Subcutaneous abdominal adipose tissue (tissue), 5 donors: ENCODE measurements around the gene FAAP20.

ENCODE experiments used
- H3K27ac ChIP-seq: one replicate; pipeline ENCODE4 v1.7.0; 2013; ENCODE audit warnings: low read depth, mild to moderate bottlenecking, inconsistent platforms, low read length, moderate library complexity
- H3K27me3 ChIP-seq, 5 donors: one replicate each; pipeline ENCODE4 v1.7.0; 2013; ENCODE audit warnings: low read length in 5 of 5, inconsistent platforms in 1 of 5; ENCODE audit not compliant: control insufficient read depth in 5 of 5, insufficient read depth in 4 of 5
- H3K36me3 ChIP-seq, 5 donors: one replicate each; pipeline ENCODE4 v1.7.0; 2013; ENCODE audit warnings: low read length in 5 of 5; ENCODE audit not compliant: control insufficient read depth in 5 of 5, insufficient read depth in 5 of 5
- H3K4me1 ChIP-seq, 5 donors: one replicate each; pipeline ENCODE4 v1.7.0; 2013; ENCODE audit warnings: low read length in 5 of 5, mild to moderate bottlenecking in 3 of 5, moderate library complexity in 1 of 5; ENCODE audit not compliant: control insufficient read depth in 5 of 5, insufficient read depth in 5 of 5
- H3K4me3 ChIP-seq, 5 donors: one replicate each; pipeline ENCODE4 v1.7.0; 2013; ENCODE audit warnings: low read length in 5 of 5, low read depth in 1 of 5
- H3K9ac ChIP-seq, 5 donors: one replicate each; pipeline ENCODE4 v1.7.0; 2013; ENCODE audit warnings: low read length in 5 of 5, mild to moderate bottlenecking in 4 of 5, moderate library complexity in 3 of 5
- H3K9me3 ChIP-seq, 5 donors: one replicate each; pipeline ENCODE4 v1.7.0; 2013; ENCODE audit warnings: low read length in 5 of 5; ENCODE audit not compliant: control insufficient read depth in 5 of 5
- donor health status: healthy.
- donor health status: healthy.
- donor health status: healthy.
- donor health status: healthy.
- donor health status: healthy.

Gene FAAP20

DNA sequence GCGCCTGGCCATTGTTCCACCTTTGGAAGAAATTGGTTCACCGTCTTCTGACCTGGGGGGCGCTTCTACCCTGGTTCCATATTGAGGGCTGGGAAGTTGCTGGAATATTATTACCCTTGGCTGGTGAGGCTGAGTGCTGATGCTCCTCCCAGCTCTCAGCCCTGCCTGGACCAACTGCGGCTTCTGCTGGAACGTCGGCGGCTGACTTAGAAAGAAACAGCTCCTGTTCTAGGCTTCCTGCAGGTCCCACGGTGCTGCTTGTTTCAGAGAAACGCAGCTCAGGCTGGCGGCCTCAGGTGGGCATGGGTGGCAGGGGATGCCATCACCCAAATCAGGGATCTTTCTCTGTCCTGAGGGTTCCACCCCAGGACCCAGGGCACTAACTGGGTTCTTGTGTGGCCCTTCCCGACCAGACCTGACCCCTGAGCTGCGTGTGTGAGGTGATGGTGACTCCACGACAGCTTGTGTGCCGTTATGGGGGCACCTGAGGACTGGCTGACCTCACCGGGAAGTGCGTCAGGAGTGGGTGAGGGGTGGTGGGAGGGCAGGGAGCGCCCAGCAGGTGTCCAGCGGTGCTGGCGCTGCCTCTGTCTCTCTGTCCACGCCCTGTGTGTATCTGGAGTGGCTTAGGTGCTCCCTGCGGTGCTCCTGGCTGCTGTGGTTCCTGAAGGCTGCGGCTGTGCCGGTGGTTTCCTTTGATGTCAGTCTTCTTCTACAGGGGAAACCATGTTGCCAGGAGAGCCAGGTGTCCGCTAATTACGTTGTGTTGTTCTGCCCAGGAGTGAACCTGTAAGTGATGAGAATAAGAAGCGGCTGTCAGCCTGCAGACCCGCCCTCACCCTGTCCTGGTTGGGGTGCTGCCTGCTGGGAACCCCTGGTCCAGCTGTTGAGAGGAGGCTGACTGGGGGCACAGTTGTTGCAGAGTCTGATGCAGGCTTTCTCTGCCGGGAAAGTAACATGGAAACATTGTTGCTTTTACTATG is 42.4 kb upstream of the FAAP20 start:
- H3K4me1 ChIP-seq: peaks cover 26 to 99% (median 97%) of the 10 kb centered on the region in 5 donors
- no peaks in the 10 kb centered on the region for H3K9me3 ChIP-seq
- H3K27me3 ChIP-seq: no peaks in the 10 kb centered on the region
- H3K9ac ChIP-seq: peak overlapping the region in 2 of 5 donors; percentile 42 to 48
- peak overlapping the region; percentile 83 for H3K27ac ChIP-seq
- H3K4me3 ChIP-seq: peak overlapping the region in 3 of 5 donors; percentile 11 to 40 (median 26)
- H3K36me3 ChIP-seq: peaks cover 0 to 14% (median 12%) of the 10 kb centered on the region in 5 donors

DNA sequence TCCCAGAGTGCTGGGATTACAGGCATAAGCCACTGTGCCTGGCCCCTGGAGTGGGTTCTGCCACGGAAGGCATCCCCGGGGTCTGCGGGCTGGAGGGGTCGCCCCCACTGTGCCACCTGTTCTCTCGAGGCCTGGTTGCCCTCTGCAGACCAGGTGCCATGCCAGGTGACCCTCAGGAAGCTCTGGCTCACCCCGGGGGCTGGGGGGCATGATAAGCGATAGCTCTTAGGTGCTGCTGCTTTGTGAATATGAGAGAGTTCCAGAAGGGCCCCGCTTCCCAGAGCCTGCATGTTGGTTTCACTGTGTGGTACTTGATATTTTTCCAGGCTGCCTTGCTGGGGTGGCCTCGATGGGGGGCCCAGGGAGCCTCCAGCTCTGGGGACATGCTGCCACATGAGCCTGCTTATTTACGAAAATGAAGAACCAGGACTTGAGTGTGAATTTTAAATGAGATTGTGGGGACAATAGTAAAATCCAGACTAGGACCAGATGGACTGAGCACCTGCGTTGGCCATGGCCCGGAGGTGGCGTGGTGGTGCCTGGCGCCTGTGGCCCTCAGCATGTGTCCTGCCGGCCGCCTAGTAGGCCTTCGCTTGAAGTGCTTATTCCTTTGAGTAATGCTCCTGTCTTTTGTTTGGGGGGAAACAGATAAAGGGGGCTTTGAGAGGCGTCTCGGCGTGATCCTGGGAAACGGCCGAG is 40.9 kb upstream of the FAAP20 start:
- Histone ChIP-seq H3K27ac (peak overlapping the region; percentile 94), H3K36me3 (peaks cover 0 to 5% (median 2%) of the 10 kb centered on the region in 5 donors), H3K9ac (peak overlapping the region in 4 of 5 donors; percentile 6 to 68 (median 50)), H3K4me3 (peak overlapping the region in 1 of 5 donors; percentile 30), H3K27me3 (no peaks in the 10 kb centered on the region), H3K4me1 (peaks cover 24 to 100% (median 98%) of the 10 kb centered on the region in 5 donors), H3K9me3 (no peaks in the 10 kb centered on the region)

DNA sequence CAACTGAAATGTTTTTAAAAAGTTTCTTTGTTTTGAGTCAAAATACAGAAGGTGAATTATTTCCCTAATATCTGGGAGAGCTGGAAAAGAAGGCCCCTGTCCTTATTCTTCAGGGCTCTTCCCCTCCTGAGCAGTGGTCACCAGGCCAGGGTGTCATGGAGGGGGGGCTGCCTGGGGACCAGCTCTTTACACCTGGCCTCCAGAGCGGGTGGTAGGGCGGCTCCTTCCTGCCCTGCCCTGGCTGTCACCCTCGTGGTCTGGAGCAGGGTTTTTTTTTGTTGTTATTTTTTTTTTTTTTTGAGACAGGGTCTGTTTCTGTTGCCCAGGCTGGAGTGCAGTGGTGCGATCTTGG is 40.2 kb upstream of the FAAP20 start:
- Histone ChIP-seq H3K27ac (peak overlapping the region; percentile 94), H3K27me3 (no peaks in the 10 kb centered on the region), H3K9me3 (no peaks in the 10 kb centered on the region), H3K9ac (peak overlapping the region in 3 of 5 donors; percentile 50 to 73 (median 68)), H3K4me3 (peak overlapping the region; percentile 32 to 99 (median 58)), H3K36me3 (peaks cover 0 to 5% (median 2%) of the 10 kb centered on the region in 5 donors), H3K4me1 (peaks cover 22 to 100% (median 98%) of the 10 kb centered on the region in 5 donors)

DNA sequence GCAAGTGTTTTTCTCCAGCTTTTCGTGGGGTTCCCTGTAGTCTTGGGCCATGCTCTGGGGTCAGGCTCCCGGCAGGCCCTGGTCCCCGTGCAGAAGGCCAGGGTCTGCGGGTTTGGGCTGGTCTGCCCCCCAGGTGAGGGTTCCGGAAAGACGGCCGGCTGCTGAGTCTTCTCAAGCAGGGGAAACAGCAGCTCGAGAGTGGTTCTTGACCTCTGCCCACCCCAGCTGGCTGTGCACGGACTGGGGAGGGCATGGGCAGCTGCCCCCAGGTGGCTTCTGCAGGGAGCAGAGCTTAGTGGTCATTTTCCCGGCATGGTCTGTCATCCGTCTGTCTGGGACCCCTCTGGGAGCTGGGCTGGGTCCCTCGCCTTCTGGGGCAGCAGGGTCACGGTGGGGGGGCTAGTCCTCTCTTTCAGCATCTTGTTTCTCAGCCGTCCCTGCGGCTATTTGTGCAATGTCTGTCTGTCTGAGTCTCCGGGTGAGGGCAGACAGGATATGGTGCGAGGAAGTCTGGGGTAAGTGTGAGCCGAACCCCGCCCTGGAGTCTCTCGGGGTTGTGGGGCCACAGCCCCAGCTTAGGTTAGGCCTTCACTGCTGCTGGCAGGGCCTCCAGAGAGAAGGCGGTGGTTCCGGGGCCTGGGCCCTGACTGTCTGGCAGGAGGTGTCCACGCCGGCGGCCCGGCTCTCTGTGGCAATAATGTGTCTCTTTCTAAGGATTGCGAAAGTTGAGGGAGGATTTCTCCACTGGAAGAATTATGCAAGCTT is 39.6 kb upstream of the FAAP20 start:
- H3K4me3 ChIP-seq: peak overlapping the region; percentile 52 to 99 (median 76)
- peak overlapping the region in 4 of 5 donors; percentile 63 to 97 (median 80) for H3K9ac ChIP-seq
- peak overlapping the region; percentile 94 for H3K27ac ChIP-seq
- H3K27me3 ChIP-seq: no peaks in the 10 kb centered on the region
- H3K9me3 ChIP-seq: no peaks in the 10 kb centered on the region
- H3K4me1 ChIP-seq: peaks cover 22 to 100% (median 98%) of the 10 kb centered on the region in 5 donors
- peaks cover 0 to 5% (median 2%) of the 10 kb centered on the region in 5 donors for H3K36me3 ChIP-seq

DNA sequence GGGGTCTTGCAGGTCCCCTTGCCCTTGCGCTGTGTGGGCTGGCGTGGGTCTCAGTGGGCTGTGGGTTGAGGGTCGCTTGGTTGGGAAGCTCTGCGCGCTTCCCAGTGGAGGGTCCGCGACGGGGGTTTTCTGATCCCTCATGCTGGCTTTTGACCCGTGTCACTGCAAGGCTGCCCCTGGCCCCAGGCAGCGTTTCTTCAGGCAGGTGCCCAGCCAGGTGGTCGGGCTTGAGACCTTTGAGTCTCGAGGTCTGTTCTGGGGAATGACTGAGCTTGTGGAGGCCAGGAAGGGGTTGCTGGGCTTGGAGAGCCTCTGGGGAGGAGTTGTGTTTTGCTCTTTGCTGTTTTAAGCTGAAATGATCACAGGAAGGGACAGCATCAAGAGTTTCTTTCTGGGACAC is 38.9 kb upstream of the FAAP20 start:
- H3K4me1 ChIP-seq: peaks cover 19 to 97% (median 94%) of the 10 kb centered on the region in 5 donors

DNA sequence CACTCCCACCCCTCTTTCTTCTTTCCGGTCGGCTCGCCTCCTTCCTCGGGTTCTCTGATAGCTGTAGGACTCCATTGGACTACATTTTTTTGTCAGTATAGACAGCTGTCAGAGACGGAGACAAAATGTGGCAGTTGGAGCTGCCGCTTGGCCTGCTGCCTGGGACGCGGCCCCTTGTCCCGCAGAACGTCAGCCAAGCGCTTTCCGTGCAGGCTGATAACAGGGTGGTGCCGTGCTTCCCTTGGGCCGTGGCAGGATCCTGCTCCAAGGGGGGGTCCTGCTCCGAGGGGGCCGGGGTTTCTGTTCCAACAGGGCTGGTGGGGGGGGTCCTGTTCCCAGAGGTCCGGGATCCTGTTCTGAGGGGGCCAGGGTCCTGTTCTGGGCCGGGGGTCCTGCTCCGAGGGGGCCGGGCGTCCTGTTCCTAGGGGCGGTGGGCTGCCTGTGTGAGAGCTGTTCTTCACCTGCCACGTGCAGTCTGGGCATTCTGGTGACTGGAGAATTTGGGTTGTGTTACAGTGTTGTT is 38.4 kb upstream of the FAAP20 start:
- Histone ChIP-seq H3K4me1 (peaks cover 18 to 92% (median 89%) of the 10 kb centered on the region in 5 donors), H3K36me3 (peaks cover 0 to 5% (median 0%) of the 10 kb centered on the region in 5 donors), H3K9ac (peak overlapping the region; percentile 13 to 97 (median 91)), H3K4me3 (peak overlapping the region; percentile 76 to 99 (median 88)), H3K9me3 (no peaks in the 10 kb centered on the region), H3K27ac (peak overlapping the region; percentile 94), H3K27me3 (no peaks in the 10 kb centered on the region)

More for the DNA sequence above, 38.9 kb upstream of the FAAP20 start:
- H3K36me3 ChIP-seq: peaks cover 0 to 5% (median under 1%) of the 10 kb centered on the region in 5 donors
- H3K27me3 ChIP-seq: no peaks in the 10 kb centered on the region
- peak overlapping the region; percentile 94 for H3K27ac ChIP-seq
- peak overlapping the region in 4 of 5 donors; percentile 63 to 97 (median 80) for H3K9ac ChIP-seq
- H3K4me3 ChIP-seq: peak overlapping the region; percentile 52 to 99 (median 76)
- H3K9me3 ChIP-seq: no peaks in the 10 kb centered on the region

DNA sequence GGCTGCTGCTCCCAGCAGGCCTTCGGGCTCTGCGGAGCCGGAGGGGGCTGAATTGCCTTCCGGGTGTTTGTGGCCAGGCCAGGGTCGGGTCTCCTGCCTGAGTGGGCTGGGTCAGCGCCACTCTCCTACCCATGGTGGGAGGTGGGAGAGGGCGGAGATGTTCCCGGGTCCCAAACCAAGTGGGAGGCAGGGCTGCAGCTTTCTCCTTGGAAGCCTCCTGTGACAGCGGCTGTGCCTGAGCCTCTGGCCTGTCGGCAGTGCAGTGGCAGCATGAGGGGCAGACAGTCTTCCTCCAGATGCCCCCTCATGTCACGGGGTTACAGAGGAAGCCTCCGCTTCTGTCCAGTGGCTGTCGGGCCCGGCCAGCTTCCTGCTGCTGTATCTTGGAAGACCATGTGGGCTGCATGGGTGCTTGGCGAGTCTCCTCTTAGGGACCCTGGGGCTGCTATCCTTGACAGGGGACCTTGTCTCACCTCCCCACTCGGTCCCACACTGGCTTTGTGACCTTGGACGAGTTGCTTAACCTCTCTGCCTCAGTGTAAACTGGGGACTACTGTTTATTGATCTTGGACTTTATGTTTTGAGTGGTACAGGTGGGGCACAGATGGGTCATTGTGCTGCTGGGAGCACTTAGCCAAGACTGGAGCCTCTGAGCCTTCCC is 37.8 kb upstream of the FAAP20 start:
- Histone ChIP-seq H3K27me3 (no peaks in the 10 kb centered on the region), H3K4me3 (peak overlapping the region; percentile 76 to 99 (median 88)), H3K9me3 (no peaks in the 10 kb centered on the region), H3K4me1 (peaks cover 18 to 86% (median 83%) of the 10 kb centered on the region in 5 donors), H3K36me3 (peaks cover 0 to 5% (median 0%) of the 10 kb centered on the region in 5 donors), H3K27ac (peak overlapping the region; percentile 94), H3K9ac (peak overlapping the region; percentile 13 to 97 (median 91))

DNA sequence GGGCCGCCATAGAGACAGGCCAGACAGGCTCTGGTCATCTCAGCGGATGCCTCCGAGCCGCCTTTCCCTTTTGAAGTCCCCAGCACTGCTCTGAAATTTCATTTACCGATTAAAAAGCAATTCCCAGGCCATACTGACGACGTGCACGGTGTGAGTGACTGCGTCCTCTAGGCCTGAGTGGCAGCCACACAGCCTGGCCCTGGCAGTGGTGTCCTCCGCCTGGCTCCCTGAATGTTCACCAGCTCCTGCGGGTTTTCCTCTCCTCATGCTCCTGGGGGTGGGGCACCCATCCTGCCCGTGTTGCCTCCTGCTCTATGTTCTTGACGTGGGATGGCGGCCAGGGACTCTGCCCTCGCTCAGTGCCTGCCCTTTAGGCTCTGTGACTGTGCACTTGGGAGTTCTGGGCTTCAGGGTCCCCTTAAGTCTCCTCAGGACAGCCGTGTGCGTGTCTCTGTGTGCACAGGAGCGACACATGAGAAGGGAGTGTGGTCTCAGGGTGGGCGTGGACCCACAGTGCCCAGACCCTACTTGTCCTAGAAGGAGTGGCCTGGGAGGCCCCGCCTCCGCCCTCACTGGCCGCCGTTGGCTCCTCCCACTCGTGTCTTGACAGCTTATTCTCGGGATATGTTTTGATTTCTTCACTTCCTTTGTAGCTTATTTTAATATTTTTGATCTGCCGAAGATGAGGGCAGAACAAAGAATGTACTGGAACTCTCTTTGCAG is 37.1 kb upstream of the FAAP20 start:
- Histone ChIP-seq H3K9me3 (no peaks in the 10 kb centered on the region), H3K36me3 (peaks cover 0 to under 1% (median 0%) of the 10 kb centered on the region in 5 donors), H3K4me3 (peak overlapping the region; percentile 79 to 99 (median 88)), H3K9ac (peak overlapping the region; percentile 15 to 97 (median 83)), H3K27me3 (no peaks in the 10 kb centered on the region), H3K27ac (peak overlapping the region; percentile 94), H3K4me1 (peaks cover 15 to 82% (median 78%) of the 10 kb centered on the region in 5 donors)
